HG03135 (cell line): ENCODE measurements around the gene MACROD2.

Source experiments
- ATAC-seq: cut with Tn5 transposase; IDR thresholded peaks from one replicate; pipeline ENCODE4 v1.9.1; 2021; ENCODE audit warnings: mild to moderate bottlenecking, moderate library complexity; ENCODE audit not compliant: unreplicated experiment

The MACROD2 gene

GRCh38 chr20:14055127-14055742 is 59.9 kb downstream of the MACROD2 start:
- ATAC-seq: no peak

GRCh38 chr20:14062171-14062570 is 66.9 kb downstream of the MACROD2 start:
- no peak for ATAC-seq

- no peak for ATAC-seq
These were observed 67.5 kb downstream of the MACROD2 start for GRCh38 chr20:14062786-14063185.

- no peak for ATAC-seq
These were observed 69.0 kb downstream of the MACROD2 start for GRCh38 chr20:14064333-14064732.

- no peak for ATAC-seq
These were observed 69.6 kb downstream of the MACROD2 start for GRCh38 chr20:14064921-14065320.

GRCh38 chr20:14065774-14066173 is 70.5 kb downstream of the MACROD2 start:
- ATAC-seq: no peak

GRCh38 chr20:14067603-14068002 is 72.3 kb downstream of the MACROD2 start:
- no peak for ATAC-seq

- ATAC-seq: no peak
These were observed 74.5 kb downstream of the MACROD2 start for GRCh38 chr20:14069796-14070195.

GRCh38 chr20:14093652-14094051 is 98.3 kb downstream of the MACROD2 start:
- no peak for ATAC-seq

- no peak for ATAC-seq
These were observed 102.9 kb downstream of the MACROD2 start for GRCh38 chr20:14098261-14098660.

GRCh38 chr20:14113416-14113815 is 118.1 kb downstream of the MACROD2 start:
- ATAC-seq: no peak

- no peak for ATAC-seq
These were observed 118.9 kb downstream of the MACROD2 start for GRCh38 chr20:14114065-14114704.

- no peak for ATAC-seq
These were observed 120.7 kb downstream of the MACROD2 start for GRCh38 chr20:14116037-14116436.

- no peak for ATAC-seq
These were observed 122.5 kb downstream of the MACROD2 start for GRCh38 chr20:14117768-14118167.

GRCh38 chr20:14126856-14127255 is 131.5 kb downstream of the MACROD2 start:
- no peak for ATAC-seq

- ATAC-seq: no peak
These were observed 132.4 kb downstream of the MACROD2 start for GRCh38 chr20:14127514-14128223.

- no peak for ATAC-seq
These were observed 138.7 kb downstream of the MACROD2 start for GRCh38 chr20:14134004-14134403.

GRCh38 chr20:14142171-14142570 is 146.9 kb downstream of the MACROD2 start:
- no peak for ATAC-seq

- ATAC-seq: no peak
These were observed 147.8 kb downstream of the MACROD2 start for GRCh38 chr20:14142964-14143627.

- no peak for ATAC-seq
These were observed 152.7 kb downstream of the MACROD2 start for GRCh38 chr20:14148042-14148441.

- ATAC-seq: no peak
These were observed 160.0 kb downstream of the MACROD2 start for GRCh38 chr20:14155361-14155760.

GRCh38 chr20:14178528-14178927 is 183.2 kb downstream of the MACROD2 start:
- no peak for ATAC-seq
